A549 (cell line): ENCODE data around the gene MAGI1. TPM values are rescaled to one million over a fixed set of nuclear protein-coding genes. Genes with fewer than 3 reads are reported as not detected.

ENCODE experiments used
- ATAC-seq, 2 experiments: fragments of 200-7000 bp in 1 of 2; fragments of >200 bp in 1 of 2; cut with Nextera tagmentation in 1 of 2; cut with Tn5 transposase in 1 of 2; 3 replicates each; pipeline versions ENCODE4 v1.8.0 to v1.9.1; 2018 to 2020; ENCODE audit warnings: mild to moderate bottlenecking in 1 of 2, moderate library complexity in 1 of 2
- CTCF ChIA-PET: fragments of 300-600 bp; sonication (Branson Sonifier 250); formaldehyde crosslinking; extraction: SDS; loops from one replicate; lab custom pipeline; 2021; ENCODE audit warnings: antibody characterized with exemption, inconsistent platforms; lab: Yijun Ruan, JAX
- POLR2A ChIA-PET: fragments of 350-600 bp; formaldehyde crosslinking; extraction: SDS; loops from one replicate; lab custom pipeline; 2021; ENCODE audit warnings: antibody characterized with exemption, inconsistent platforms; lab: Yijun Ruan, JAX
- DNase-seq, 2 experiments: peaks; one replicate each; pipeline versions ENCODE4 v3.0.0 to v3.0.0-alpha.2; 2011 to 2016; ENCODE audit warnings: low read depth in 1 of 2, low spot score in 1 of 2
- FAIRE-seq: peaks from 2 replicates; lab custom pipeline; 2011; peaks lifted over from hg19 to GRCh38; lab: Jason Lieb, UNC
- H3K27ac ChIP-seq, 2 experiments: fragments of >200 bp; sonication (Bioruptor Twin); formaldehyde crosslinking; 3 replicates each; pipeline ENCODE4 v1.5.1; 2016 to 2017
- H3K4me1 ChIP-seq: fragments of >200 bp; sonication (Bioruptor Twin); formaldehyde crosslinking; 3 replicates; pipeline ENCODE4 v1.6.1; 2016
- H3K4me2 ChIP-seq: fragments of >200 bp; sonication (Bioruptor Twin); formaldehyde crosslinking; 3 replicates; pipeline ENCODE4 v1.6.1; 2016
- H3K4me3 ChIP-seq: fragments of >200 bp; sonication (Bioruptor Twin); formaldehyde crosslinking; 3 replicates; pipeline ENCODE4 v1.5.1; 2016
- H3K9me3 ChIP-seq: fragments of >200 bp; sonication (Bioruptor Twin); formaldehyde crosslinking; 3 replicates; pipeline ENCODE4 v1.6.1; 2016
- ATOH8 ChIP-seq: fragments of 250-450 bp; sonication (Bioruptor Pico); IDR thresholded peaks from 2 replicates; pipeline ENCODE4 v1.5.0; 2020; ENCODE audit warnings: low read depth, mild to moderate bottlenecking, moderate library complexity
- CBX2 ChIP-seq: fragments of 200-600 bp; sonication (generic); IDR thresholded peaks from 2 replicates; pipeline ENCODE4 v1.6.1; 2016; ENCODE audit warnings: low read depth, mild to moderate bottlenecking, borderline replicate concordance
- CEBPB ChIP-seq, 2 experiments: fragments of >200 bp in 1 of 2; sonication (Bioruptor Twin) in 1 of 2; formaldehyde crosslinking in 1 of 2; IDR thresholded peaks; 2 replicates each; pipeline ENCODE4 v1.6.1; 2012 to 2016
- CHD4 ChIP-seq: fragments of 200-600 bp; sonication (generic); IDR thresholded peaks from 2 replicates; pipeline ENCODE4 v1.6.1; 2016; ENCODE audit warnings: antibody characterized with exemption, mild to moderate bottlenecking, borderline replicate concordance
- CTCF ChIP-seq: fragments of >200 bp; sonication (Bioruptor Twin); formaldehyde crosslinking; IDR thresholded peaks from 3 replicates; pipeline ENCODE4 v1.5.1; 2016
- E2F6 ChIP-seq: IDR thresholded peaks from 2 replicates; pipeline ENCODE4 v1.6.1; 2012; ENCODE audit warnings: low read depth, borderline replicate concordance
- ELK1 ChIP-seq: fragments of 150-350 bp; IDR thresholded peaks from 2 replicates; pipeline ENCODE4 v1.6.1; 2014; ENCODE audit warnings: low read depth, mild to moderate bottlenecking, low read length
- FOSL2 ChIP-seq, 2 experiments: fragments of 450-650 bp in 1 of 2; fragments of >200 bp in 1 of 2; sonication (Bioruptor Twin) in 1 of 2; formaldehyde crosslinking; IDR thresholded peaks; 2 replicates each; pipeline versions ENCODE4 v1.5.0 to v1.6.1; 2016 to 2020; ENCODE audit warnings: mild to moderate bottlenecking in 1 of 2, moderate library complexity in 1 of 2
- FOXS1 ChIP-seq: fragments of 250-450 bp; sonication (Bioruptor Pico); IDR thresholded peaks from 2 replicates; pipeline ENCODE4 v1.5.0; 2020; ENCODE audit warnings: mild to moderate bottlenecking, moderate library complexity
- GATA3 ChIP-seq: IDR thresholded peaks from 2 replicates; pipeline ENCODE4 v1.6.1; 2012; ENCODE audit warnings: borderline replicate concordance
- HDAC2 ChIP-seq: fragments of 200-600 bp; sonication (generic); IDR thresholded peaks from 2 replicates; pipeline ENCODE4 v1.6.1; 2016
- HES2 ChIP-seq: fragments of >200 bp; sonication (Bioruptor Twin); formaldehyde crosslinking; IDR thresholded peaks from 2 replicates; pipeline ENCODE4 v1.6.1; 2016
- HMGXB4 ChIP-seq: fragments of 250-450 bp; sonication (Bioruptor Pico); IDR thresholded peaks from 2 replicates; pipeline ENCODE4 v1.5.0; 2021; ENCODE audit warnings: mild to moderate bottlenecking, moderate library complexity, borderline replicate concordance
- HOXA7 ChIP-seq: fragments of 250-450 bp; sonication (Bioruptor Pico); IDR thresholded peaks from 2 replicates; pipeline ENCODE4 v1.5.0; 2020; ENCODE audit warnings: mild to moderate bottlenecking, moderate library complexity
- KDM1A ChIP-seq: fragments of 200-600 bp; sonication (generic); IDR thresholded peaks from 2 replicates; pipeline ENCODE4 v1.6.1; 2016; ENCODE audit warnings: low read depth, mild to moderate bottlenecking
- MAX ChIP-seq: IDR thresholded peaks from 2 replicates; pipeline ENCODE4 v1.6.1; 2012
- MAZ ChIP-seq: fragments of 150-350 bp; IDR thresholded peaks from 2 replicates; pipeline ENCODE4 v1.6.1; 2014; ENCODE audit warnings: antibody characterized with exemption, low read depth, low read length, borderline replicate concordance
- NFE2L2 ChIP-seq: fragments of 150-350 bp; conservative IDR thresholded peaks from 2 replicates; pipeline ENCODE4 v1.6.1; 2014; ENCODE audit warnings: low read length
- NR3C1 ChIP-seq: fragments of >200 bp; sonication (Bioruptor Twin); formaldehyde crosslinking; IDR thresholded peaks from 3 replicates; pipeline ENCODE4 v1.6.1; 2017
- PHF8 ChIP-seq: fragments of 200-600 bp; sonication (generic); IDR thresholded peaks from 2 replicates; pipeline ENCODE4 v1.6.1; 2016; ENCODE audit warnings: low read depth, mild to moderate bottlenecking, antibody characterized with exemption, moderate library complexity, borderline replicate concordance
- POLR2A ChIP-seq: IDR thresholded peaks from 2 replicates; pipeline ENCODE4 v1.6.1; 2012; ENCODE audit warnings: mild to moderate bottlenecking, low read length
- POLR2AphosphoS2 ChIP-seq: conservative IDR thresholded peaks from 2 replicates; pipeline ENCODE4 v1.6.1; 2012; ENCODE audit warnings: low read length, improper control_type of control experiment, inconsistent platforms
- RARB ChIP-seq: fragments of 250-450 bp; sonication (Bioruptor Pico); IDR thresholded peaks from 2 replicates; pipeline ENCODE4 v1.8.0; 2021; ENCODE audit warnings: mild to moderate bottlenecking, moderate library complexity
- RCOR1 ChIP-seq: fragments of 150-350 bp; IDR thresholded peaks from 2 replicates; pipeline ENCODE4 v1.6.1; 2014; ENCODE audit warnings: antibody characterized with exemption, low read length, low read depth
- SREBF2 ChIP-seq: fragments of 450-650 bp; IDR thresholded peaks from 2 replicates; pipeline ENCODE4 v1.6.1; 2014; ENCODE audit warnings: mild to moderate bottlenecking, moderate library complexity
- TFCP2L1 ChIP-seq: fragments of 250-450 bp; sonication (Bioruptor Pico); IDR thresholded peaks from 2 replicates; pipeline ENCODE4 v1.5.0; 2021; ENCODE audit warnings: mild to moderate bottlenecking
- USF2 ChIP-seq: fragments of 450-650 bp; IDR thresholded peaks from 2 replicates; pipeline ENCODE4 v1.6.1; 2014; ENCODE audit warnings: antibody characterized with exemption
- ZC3H11A ChIP-seq: fragments of 450-650 bp; IDR thresholded peaks from 2 replicates; pipeline ENCODE4 v1.6.1; 2014; ENCODE audit warnings: antibody characterized with exemption, mild to moderate bottlenecking
- ZNF302 ChIP-seq: fragments of 250-450 bp; sonication (Bioruptor Pico); IDR thresholded peaks from 2 replicates; pipeline ENCODE4 v1.9.0; 2021; ENCODE audit warnings: inconsistent platforms, mild to moderate bottlenecking, moderate library complexity
- ZSCAN20 ChIP-seq: fragments of 250-450 bp; sonication (Bioruptor Pico); IDR thresholded peaks from 2 replicates; pipeline ENCODE4 v1.8.0; 2022; ENCODE audit warnings: mild to moderate bottlenecking, moderate library complexity
- WGBS: methylation state at CpG from one replicate; pipeline ENCODE4 v1.1.6; 2017; ENCODE audit errors: missing lambda C conversion rate; 5-methylcytosine and 5-hydroxymethylcytosine counted together
- polyA plus RNA-seq, 4 experiments: library from polyadenylated mRNA; depleted of rRNA in 3 of 4; stranded (reverse); fragments of >200 nt; fragmentation: RNase III in 1 of 4; extraction: RNeasy Plus Mini Kit Qiagen cat#74134 plus additional on column Dnase treatment in 1 of 4; gene quantifications; 2 replicates in 3 of 4; 3 replicates in 1 of 4; pipeline ENCODE4 v1.2.3, GENCODE V29; 2011 to 2017

MAGI1 gene
- polyA plus RNA-seq, 2 of the 4 experiments (the other 2 are of a cell fraction), result 4.7 to 6.6 TPM

- H3K9me3 ChIP-seq, result no peaks in the 10 kb centered on the region
- DNase-seq, result no peak
- CTCF ChIA-PET, result interaction anchor here (0.6 kb wide), 1 partner anchor 87 kb away, joined by 5 read pairs; no protein-coding TSS in a partner anchor
- no peak overlapping the region for H3K27ac ChIP-seq
- FAIRE-seq, result no peak
- no peak for TF ChIP-seq SREBF2
- no peak for TF ChIP-seq CBX2
- no peak for TF ChIP-seq TFCP2L1 (CRISPR knock-in tag)
- TF ChIP-seq ZSCAN20 (CRISPR knock-in tag), result no peak
- TF ChIP-seq ZC3H11A, result no peak
- TF ChIP-seq ATOH8, result no peak
- no peak for TF ChIP-seq CHD4
- TF ChIP-seq FOXS1, result no peak
- no peak for TF ChIP-seq KDM1A
- TF ChIP-seq NFE2L2, result no peak
- TF ChIP-seq HES2, result no peak
- TF ChIP-seq POLR2AphosphoS2, result no peak
- TF ChIP-seq RARB, result no peak
- TF ChIP-seq HDAC2, result no peak
- TF ChIP-seq POLR2A, result no peak
- TF ChIP-seq PHF8, result no peak
- TF ChIP-seq RCOR1, result no peak
- no peaks in the 10 kb centered on the region for H3K4me1 ChIP-seq
- WGBS, result 70% methylated on average over 8 of the region's 8 CpGs
- POLR2A ChIA-PET, result no interaction called here
- no peak overlapping the region for H3K4me3 ChIP-seq
- no peak for ATAC-seq
- no peak overlapping the region for H3K4me2 ChIP-seq
Measured at GRCh38 chr3:66073464-66074141, 34.9 kb upstream of the MAGI1 start.

- FAIRE-seq (no peak), ATAC-seq (peak; percentile 50 to 70; a peak in 5 of 6 replicates), DNase-seq (no peak)
- H3K4me1 ChIP-seq, result no peaks in the 10 kb centered on the region
- peak overlapping the region; percentile 68 to 82 for H3K27ac ChIP-seq
- POLR2A ChIA-PET, result interaction anchor here (0.7 kb wide), 1 partner anchor 320 kb away, joined by 4 read pairs; no protein-coding TSS in a partner anchor
- H3K4me2 ChIP-seq, result peak overlapping the region; percentile 78
- CTCF ChIA-PET, result no interaction called here
- 5% methylated on average over 4 of the region's 4 CpGs for WGBS
- peak overlapping the region; percentile 49 for H3K4me3 ChIP-seq
- no peaks in the 10 kb centered on the region for H3K9me3 ChIP-seq
- no peak for TF ChIP-seq POLR2A
- TF ChIP-seq ZNF302, result no peak
- TF ChIP-seq POLR2AphosphoS2, result no peak
- no peak for TF ChIP-seq HOXA7 (CRISPR knock-in tag)
- TF ChIP-seq MAX, result no peak
- no peak for TF ChIP-seq SREBF2
- TF ChIP-seq HMGXB4 (CRISPR knock-in tag), result no peak
- no peak for TF ChIP-seq GATA3
- TF ChIP-seq FOSL2 (IDR thresholded peaks at IDR 0.05), result no peak
- TF ChIP-seq FOSL2 (CRISPR knock-in tag; IDR thresholded peaks at IDR 0.05), result no peak
- no peak for TF ChIP-seq CTCF
- no peak for TF ChIP-seq MAZ
- TF ChIP-seq RCOR1, result no peak
- no peak for TF ChIP-seq RARB
- TF ChIP-seq NR3C1, result no peak
- TF ChIP-seq ELK1, result no peak
- TF ChIP-seq E2F6, result no peak
- TF ChIP-seq KDM1A, result no peak
- no peak for TF ChIP-seq CEBPB (IDR thresholded peaks at IDR 0.05)
- TF ChIP-seq FOXS1, result no peak
- TF ChIP-seq USF2, result no peak
Measured at GRCh38 chr3:66068255-66068654, 29.5 kb upstream of the MAGI1 start.
